Fibroblast of the aortic adventitia (primary cell): ENCODE data around the gene MTX1. TPM values are rescaled to one million over a fixed set of nuclear protein-coding genes. Genes with fewer than 3 reads are reported as not detected.

ENCODE experiments used
- DNase-seq: peaks from one replicate; pipeline ENCODE4 v3.0.0-alpha.2; 2010; ENCODE audit warnings: low read depth
- H3K4me3 ChIP-seq: 2 replicates; pipeline ENCODE4 v1.5.1; 2011; ENCODE audit warnings: low read depth, mild to moderate bottlenecking, control low read depth, low read length, moderate library complexity
- CTCF ChIP-seq: IDR thresholded peaks from 2 replicates; pipeline ENCODE4 v1.5.1; 2011; ENCODE audit warnings: mild to moderate bottlenecking, low read length, control low read depth, inconsistent platforms; ENCODE audit not compliant: insufficient read depth
- total RNA-seq: library from RNA; depleted of rRNA; stranded (reverse); fragments of >200 nt; gene quantifications from 2 replicates; pipeline ENCODE4 v1.2.3, GENCODE V29; 2012; ENCODE audit warnings: low replicate concordance

The MTX1 gene
- total RNA-seq, 1 donor: 26.1 TPM

- TF ChIP-seq CTCF: peak; percentile 99
- DNase-seq: peak; percentile 92
- H3K4me3 ChIP-seq: no peak overlapping the region
Measured at GRCh38 chr1:155250633-155251449, 42.3 kb downstream of the MTX1 start.

GRCh38 chr1:155251566-155251965 lies 43.1 kb downstream of the MTX1 start:
- no peak for DNase-seq
- no peak overlapping the region for H3K4me3 ChIP-seq
- no peak for TF ChIP-seq CTCF

- no peak for TF ChIP-seq CTCF
- peak overlapping the region; percentile 84 for H3K4me3 ChIP-seq
- no peak for DNase-seq
Measured at GRCh38 chr1:155253208-155253607, 44.7 kb downstream of the MTX1 start.

GRCh38 chr1:155253797-155254196 lies 45.3 kb downstream of the MTX1 start:
- H3K4me3 ChIP-seq: peak overlapping the region; percentile 84
- TF ChIP-seq CTCF: no peak
- peak; percentile 15 for DNase-seq

- no peak for DNase-seq
- TF ChIP-seq CTCF: no peak
- peak overlapping the region; percentile 84 for H3K4me3 ChIP-seq
Measured at GRCh38 chr1:155254228-155254713, 45.8 kb downstream of the MTX1 start.

- H3K4me3 ChIP-seq: peak overlapping the region; percentile 84
- no peak for TF ChIP-seq CTCF
- no peak for DNase-seq
Measured at GRCh38 chr1:155254714-155255242, 46.3 kb downstream of the MTX1 start.
